Left kidney (tissue), 2 donors: ENCODE measurements around the gene RGS12. TPM values are rescaled to one million over a fixed set of nuclear protein-coding genes. Genes with fewer than 3 reads are reported as not detected.

ENCODE experiments used
- DNase-seq: peaks from one replicate; pipeline ENCODE4 v3.0.0-alpha.2; 2013
- polyA plus RNA-seq: library from polyadenylated mRNA; unstranded; fragments of 120-200 nt; gene quantifications from one replicate; pipeline ENCODE4 v1.2.1, GENCODE V29; 2013; ENCODE audit not compliant: insufficient read length

Gene RGS12
- polyA plus RNA-seq, 1 donor = 53.4 TPM

GRCh38 chr4:3332498-3332897 is 39.7 kb downstream of the RGS12 start:
- DNase-seq = no peak

GRCh38 chr4:3334316-3334715 is 41.5 kb downstream of the RGS12 start:
- no peak for DNase-seq

GRCh38 chr4:3335385-3335784 is 42.6 kb downstream of the RGS12 start:
- DNase-seq = no peak

- no peak for DNase-seq
These were observed 43.2 kb downstream of the RGS12 start for GRCh38 chr4:3335982-3336381.

- no peak for DNase-seq
These were observed 43.8 kb downstream of the RGS12 start for GRCh38 chr4:3336382-3337356.

GRCh38 chr4:3337357-3337732 is 44.5 kb downstream of the RGS12 start:
- DNase-seq = no peak

- no peak for DNase-seq
These were observed 45.0 kb downstream of the RGS12 start for GRCh38 chr4:3337811-3338210.

- DNase-seq = no peak
These were observed 45.6 kb downstream of the RGS12 start for GRCh38 chr4:3338321-3338838.

GRCh38 chr4:3338976-3339531 is 46.2 kb downstream of the RGS12 start:
- DNase-seq = no peak

- DNase-seq = no peak
These were observed 46.8 kb downstream of the RGS12 start for GRCh38 chr4:3339577-3339976.

- DNase-seq = no peak
These were observed 47.3 kb downstream of the RGS12 start for GRCh38 chr4:3340038-3340699.

GRCh38 chr4:3340700-3341083 is 47.9 kb downstream of the RGS12 start:
- DNase-seq = no peak

- DNase-seq = no peak
These were observed 48.9 kb downstream of the RGS12 start for GRCh38 chr4:3341760-3342159.

- no peak for DNase-seq
These were observed 49.5 kb downstream of the RGS12 start for GRCh38 chr4:3342182-3342854.

Other genes with a start within 250 kb of the RGS12 start
- not detected for gene HTT-AS, start 218.5 kb upstream of the RGS12 start, polyA plus RNA-seq
- gene HTT, start 218.3 kb upstream of the RGS12 start, polyA plus RNA-seq = 36.6 TPM
- gene MSANTD1, start 43.9 kb upstream of the RGS12 start, polyA plus RNA-seq = 0.88 TPM
- gene HGFAC, start 148.9 kb downstream of the RGS12 start, polyA plus RNA-seq = 0.86 TPM
- gene DOK7, start 170.3 kb downstream of the RGS12 start, polyA plus RNA-seq = 1.5 TPM
- gene LRPAP1, start 239.4 kb downstream of the RGS12 start, polyA plus RNA-seq = 182 TPM